NCI-H748 (cell line): ENCODE data around the gene JAM2.
"Not testable (repeated sequence)": the region's sequence is repeated elsewhere in the genome, so short reads cannot be mapped to it uniquely, and the experiment has no call there.

Experiments
- DNase-seq: peaks from one replicate; lab custom pipeline; 2025; ENCODE audit not compliant: unreplicated experiment; lab: John Stamatoyannopoulos, UW

Gene JAM2

GRCh38 chr21:25714066-25714465 lies 75.0 kb downstream of the JAM2 start:
- not testable (repeated sequence) for DNase-seq

GRCh38 chr21:25717491-25718147 lies 78.6 kb downstream of the JAM2 start:
- no peak for DNase-seq

GRCh38 chr21:25721987-25722386 lies 82.9 kb downstream of the JAM2 start:
- DNase-seq = no peak

GRCh38 chr21:25722631-25723030 lies 83.6 kb downstream of the JAM2 start:
- DNase-seq = no peak

- no peak for DNase-seq
Observed at GRCh38 chr21:25732091-25732760, 93.2 kb downstream of the JAM2 start.

- peak; percentile 10 for DNase-seq
Observed at GRCh38 chr21:25733859-25734653, 95.0 kb downstream of the JAM2 start.

GRCh38 chr21:25734654-25734903 lies 95.5 kb downstream of the JAM2 start:
- DNase-seq = no peak

GRCh38 chr21:25734904-25735645 lies 96.0 kb downstream of the JAM2 start, which contains the start of the genes ATP5PF and GABPA:
TSS of gene ATP5PF (minus strand) at chr21:25734904. CDS start at chr21:25729794, 5,110 bp downstream.
TSS of gene GABPA (plus strand) at chr21:25734972. CDS start at chr21:25741599, 6,627 bp downstream.
- DNase-seq = peak; percentile 98

GRCh38 chr21:25735646-25736597 lies 96.9 kb downstream of the JAM2 start:
- peak; percentile 82 for DNase-seq

- no peak for DNase-seq
Observed at GRCh38 chr21:25737421-25737820, 98.4 kb downstream of the JAM2 start.

- DNase-seq = no peak
Observed at GRCh38 chr21:25742900-25743299, 103.8 kb downstream of the JAM2 start.

GRCh38 chr21:25744854-25745253 lies 105.8 kb downstream of the JAM2 start:
- DNase-seq = no peak

- no peak for DNase-seq
Observed at GRCh38 chr21:25750085-25750484, 111.0 kb downstream of the JAM2 start.

- no peak for DNase-seq
Observed at GRCh38 chr21:25752416-25752815, 113.4 kb downstream of the JAM2 start.

- DNase-seq = no peak
Observed at GRCh38 chr21:25756190-25756932, 117.3 kb downstream of the JAM2 start.

GRCh38 chr21:25757531-25757930 lies 118.5 kb downstream of the JAM2 start:
- no peak for DNase-seq

GRCh38 chr21:25759573-25759972 lies 120.5 kb downstream of the JAM2 start:
- no peak for DNase-seq

GRCh38 chr21:25760061-25760460 lies 121.0 kb downstream of the JAM2 start:
- no peak for DNase-seq

GRCh38 chr21:25760677-25761076 lies 121.6 kb downstream of the JAM2 start:
- DNase-seq = no peak

- no peak for DNase-seq
Observed at GRCh38 chr21:25764065-25764464, 125.0 kb downstream of the JAM2 start.
